ENCODE measurements around the gene HDAC5. TPM values are rescaled to one million over a fixed set of nuclear protein-coding genes. Genes with fewer than 3 reads are reported as not detected.
"Not testable (repeated sequence)": the region's sequence is repeated elsewhere in the genome, so short reads cannot be mapped to it uniquely, and the experiment has no call there.

The HDAC5 gene
- total RNA-seq, 3 donors from 2014 or later: 18.9 to 48.3 (median 32.4) TPM

DNA sequence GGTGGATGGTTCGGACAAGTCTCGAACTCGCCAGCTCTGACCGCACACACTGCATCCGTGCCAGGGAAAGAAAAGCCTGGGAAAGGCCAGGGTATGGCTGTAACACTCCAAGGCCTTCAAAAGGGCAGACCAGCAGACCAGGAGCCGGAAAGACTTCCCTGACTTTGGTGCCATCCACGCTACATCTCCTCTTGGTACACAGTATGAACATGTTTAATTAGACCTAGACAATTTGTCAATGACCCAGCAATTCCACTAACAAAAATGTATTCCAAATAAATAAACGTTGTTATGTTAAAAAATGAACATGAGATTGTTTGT, 637 bp upstream of the HDAC5 start:
- intact Hi-C loops (cut with DNase I, micrococcal nuclease): no loop called here
- TF ChIP-seq, protein P1, sequence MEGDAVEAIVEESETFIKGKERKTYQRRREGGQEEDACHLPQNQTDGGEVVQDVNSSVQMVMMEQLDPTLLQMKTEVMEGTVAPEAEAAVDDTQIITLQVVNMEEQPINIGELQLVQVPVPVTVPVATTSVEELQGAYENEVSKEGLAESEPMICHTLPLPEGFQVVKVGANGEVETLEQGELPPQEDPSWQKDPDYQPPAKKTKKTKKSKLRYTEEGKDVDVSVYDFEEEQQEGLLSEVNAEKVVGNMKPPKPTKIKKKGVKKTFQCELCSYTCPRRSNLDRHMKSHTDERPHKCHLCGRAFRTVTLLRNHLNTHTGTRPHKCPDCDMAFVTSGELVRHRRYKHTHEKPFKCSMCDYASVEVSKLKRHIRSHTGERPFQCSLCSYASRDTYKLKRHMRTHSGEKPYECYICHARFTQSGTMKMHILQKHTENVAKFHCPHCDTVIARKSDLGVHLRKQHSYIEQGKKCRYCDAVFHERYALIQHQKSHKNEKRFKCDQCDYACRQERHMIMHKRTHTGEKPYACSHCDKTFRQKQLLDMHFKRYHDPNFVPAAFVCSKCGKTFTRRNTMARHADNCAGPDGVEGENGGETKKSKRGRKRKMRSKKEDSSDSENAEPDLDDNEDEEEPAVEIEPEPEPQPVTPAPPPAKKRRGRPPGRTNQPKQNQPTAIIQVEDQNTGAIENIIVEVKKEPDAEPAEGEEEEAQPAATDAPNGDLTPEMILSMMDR (IDR thresholded peaks at IDR 0.05): no peak
- DNase-seq (no peak), ATAC-seq (no peak)
- H3K36me3 ChIP-seq (ENCODE audit: low read depth): no peaks in the 10 kb centered on the region
- H3K4me3 ChIP-seq: peak overlapping the region; percentile 93
- H3K4me1 ChIP-seq (ENCODE audit: low read depth): peaks cover 13% of the 10 kb centered on the region
- no peaks in the 10 kb centered on the region for H3K9me3 ChIP-seq

- DNase-seq (peak in 2 of 3 donors; percentile 31 to 72), ATAC-seq (no peak)
- Histone ChIP-seq H3K36me3 (ENCODE audit: low read depth) (no peaks in the 10 kb centered on the region), H3K4me3 (peak overlapping the region; percentile 93), H3K4me1 (ENCODE audit: low read depth) (peaks cover 14% of the 10 kb centered on the region), H3K9me3 (no peaks in the 10 kb centered on the region)
- intact Hi-C loops (cut with DNase I, micrococcal nuclease): no loop called here
- TF ChIP-seq, protein P1 (IDR thresholded peaks at IDR 0.05): no peak
Measured at GRCh38 chr17:44122816-44123355, 555 bp downstream of the HDAC5 start.

- H3K4me1 ChIP-seq (ENCODE audit: low read depth): peaks cover 14% of the 10 kb centered on the region
- DNase-seq (no peak), ATAC-seq (no peak)
- no peaks in the 10 kb centered on the region for H3K36me3 ChIP-seq (ENCODE audit: low read depth)
- intact Hi-C loops (cut with DNase I, micrococcal nuclease): no loop called here
- TF ChIP-seq, protein P1 (IDR thresholded peaks at IDR 0.05): no peak
- H3K4me3 ChIP-seq: no peak overlapping the region
- no peaks in the 10 kb centered on the region for H3K9me3 ChIP-seq
Measured at GRCh38 chr17:44121997-44122815, 1.2 kb downstream of the HDAC5 start.

DNA sequence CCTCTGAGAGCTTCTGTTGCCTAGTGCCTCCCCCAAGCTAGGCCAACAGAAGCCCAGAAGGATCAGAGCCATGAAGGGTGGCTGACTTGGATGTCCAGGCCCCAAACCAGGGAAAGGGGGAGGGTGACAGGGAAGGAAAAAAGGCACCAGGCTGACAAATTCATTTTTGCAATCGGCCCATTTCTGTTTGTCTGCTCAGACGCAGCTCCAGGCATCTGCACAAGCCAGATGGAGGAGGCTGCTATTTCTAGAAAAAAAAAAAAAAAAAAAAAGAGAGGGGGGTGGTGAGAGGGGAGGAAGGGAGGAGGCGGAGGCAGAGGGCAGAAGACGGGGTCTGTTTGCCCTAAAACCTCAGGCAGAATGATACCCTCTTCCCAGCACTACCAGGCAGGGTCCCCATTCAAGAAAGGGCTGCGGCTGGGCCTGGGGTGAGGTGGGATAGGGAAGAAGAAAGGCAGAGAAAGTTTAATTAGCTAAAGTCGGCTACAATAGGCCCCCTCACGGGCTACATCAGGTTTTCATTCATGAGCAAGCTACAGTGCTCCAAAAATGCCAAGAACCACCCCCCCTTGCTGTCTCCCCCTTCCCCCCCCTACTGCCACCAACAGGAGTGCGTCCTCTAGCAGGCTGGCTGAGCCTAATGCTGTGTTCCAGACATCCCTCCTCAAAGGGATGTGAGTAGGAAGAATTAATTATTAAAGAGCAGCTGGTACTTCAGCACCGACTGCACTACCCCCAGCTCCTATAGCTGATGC, 2.4 kb downstream of the HDAC5 start:
- TF ChIP-seq, protein P1 (IDR thresholded peaks at IDR 0.05): no peak
- H3K4me1 ChIP-seq (ENCODE audit: low read depth): peaks cover 14% of the 10 kb centered on the region
- H3K36me3 ChIP-seq (ENCODE audit: low read depth): no peaks in the 10 kb centered on the region
- intact Hi-C loops (cut with DNase I, micrococcal nuclease): no loop called here
- no peak overlapping the region for H3K4me3 ChIP-seq
- DNase-seq (no peak), ATAC-seq (no peak)
- H3K9me3 ChIP-seq: no peaks in the 10 kb centered on the region

DNA sequence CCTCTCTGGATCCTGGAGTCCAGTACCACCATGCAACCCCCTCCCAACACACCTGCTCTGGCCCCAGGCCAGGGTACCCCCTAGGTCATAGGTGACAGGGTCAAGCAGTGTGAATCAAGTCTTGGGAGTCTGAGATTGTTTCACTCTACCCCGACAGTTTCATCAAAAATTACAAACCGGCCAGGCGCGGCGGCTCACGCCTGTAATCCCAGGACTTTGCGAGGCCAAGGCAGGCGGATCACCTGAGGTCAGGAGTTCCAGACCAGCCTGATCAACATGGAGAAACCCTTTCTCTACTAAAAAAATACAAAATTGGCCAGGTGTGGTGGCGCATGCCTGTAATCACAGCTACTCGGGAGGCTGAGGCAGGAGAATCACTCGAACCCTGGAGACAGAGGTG, 3.2 kb downstream of the HDAC5 start:
- ATAC-seq; H3K9me3 ChIP-seq; H3K4me3 ChIP-seq; DNase-seq; H3K36me3 ChIP-seq (ENCODE audit: low read depth); intact Hi-C loops (cut with DNase I, micrococcal nuclease): not testable (repeated sequence)
- H3K4me1 ChIP-seq (ENCODE audit: low read depth): peaks cover 14% of the 10 kb centered on the region

DNA sequence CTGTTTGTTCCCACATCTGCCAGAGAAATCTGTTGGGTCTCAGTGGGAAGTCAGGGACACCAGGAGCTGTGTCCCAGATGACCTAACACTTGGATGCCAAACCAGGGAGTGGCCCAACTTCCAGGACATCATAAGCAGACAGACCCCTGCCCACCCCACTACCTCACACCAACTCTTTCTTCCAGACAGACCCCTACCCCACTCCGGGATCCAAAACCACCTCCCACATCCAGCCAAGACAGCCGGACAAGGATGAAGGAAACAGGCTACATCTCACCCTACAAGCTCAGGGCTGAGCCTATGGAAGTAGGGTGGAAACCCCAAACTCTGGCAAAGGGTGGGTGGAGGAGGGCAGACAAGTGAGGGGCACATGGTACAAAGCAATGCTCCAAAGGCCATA, 3.6 kb downstream of the HDAC5 start:
- Histone ChIP-seq H3K4me1 (ENCODE audit: low read depth) (peaks cover 14% of the 10 kb centered on the region), H3K9me3 (no peaks in the 10 kb centered on the region), H3K4me3 (no peak overlapping the region), H3K36me3 (ENCODE audit: low read depth) (no peaks in the 10 kb centered on the region)
- TF ChIP-seq, protein P1 (IDR thresholded peaks at IDR 0.05): no peak
- DNase-seq (no peak), ATAC-seq (no peak)
- intact Hi-C loops (cut with DNase I, micrococcal nuclease): no loop called here
